Endothelial cell (in vitro differentiated cells): ENCODE data around the gene NCAPG2. TPM values are rescaled to one million over a fixed set of nuclear protein-coding genes. Genes with fewer than 3 reads are reported as not detected.

Experiments used
- DNase-seq: peaks from one replicate; pipeline ENCODE4 v3.0.0; 2021; ENCODE audit warnings: low spot score
- H3K27ac Mint-ChIP-seq: one replicate; pipeline ENCODE4 v1.8.0; 2021; ENCODE audit warnings: mixed read lengths, inconsistent platforms; ENCODE audit not compliant: unreplicated experiment
- H3K27me3 Mint-ChIP-seq: one replicate; pipeline ENCODE4 v1.8.0; 2021; ENCODE audit warnings: mild to moderate bottlenecking, moderate library complexity, mixed read lengths, inconsistent platforms; ENCODE audit not compliant: unreplicated experiment
- H3K36me3 Mint-ChIP-seq: one replicate; pipeline ENCODE4 v1.8.0; 2021; ENCODE audit warnings: mild to moderate bottlenecking, low read depth, mixed read lengths, inconsistent platforms; ENCODE audit not compliant: unreplicated experiment
- H3K4me1 Mint-ChIP-seq: one replicate; pipeline ENCODE4 v1.8.0; 2021; ENCODE audit warnings: mild to moderate bottlenecking, mixed read lengths, inconsistent platforms; ENCODE audit not compliant: unreplicated experiment
- H3K4me3 Mint-ChIP-seq: one replicate; pipeline ENCODE4 v1.8.0; 2021; ENCODE audit warnings: mild to moderate bottlenecking, mixed read lengths, inconsistent platforms; ENCODE audit not compliant: unreplicated experiment
- H3K9me3 Mint-ChIP-seq: one replicate; pipeline ENCODE4 v1.8.0; 2021; ENCODE audit warnings: mixed read lengths, inconsistent platforms; ENCODE audit not compliant: unreplicated experiment
- CTCF ChIP-seq: fragments of 200-600 bp; sonication (generic); IDR thresholded peaks from one replicate; pipeline ENCODE4 v1.5.0; 2021; ENCODE audit warnings: antibody characterized with exemption; ENCODE audit not compliant: unreplicated experiment
- total RNA-seq: library from RNA; stranded (reverse); fragmentation: NEBNext Ultra II Directional; extraction: Animal tissue kit (Norgen Biotek cat#: 25700); gene quantifications from one replicate; pipeline ENCODE4 v1.2.1, GENCODE V29; 2021; ENCODE audit not compliant: unreplicated experiment

The NCAPG2 gene
- total RNA-seq, 1 donor from 2014 or later, result 25.6 TPM

- Mint-ChIP-seq H3K4me1 (no peaks in the 10 kb centered on the region), H3K27me3 (no peaks in the 10 kb centered on the region), H3K36me3 (peaks cover 31% of the 10 kb centered on the region), H3K4me3 (no peak overlapping the region), H3K27ac (no peak overlapping the region), H3K9me3 (no peaks in the 10 kb centered on the region)
- TF ChIP-seq CTCF, result no peak
- no peak for DNase-seq
Measured at GRCh38 chr7:158745057-158745715, 40.6 kb upstream of the NCAPG2 start.

DNA sequence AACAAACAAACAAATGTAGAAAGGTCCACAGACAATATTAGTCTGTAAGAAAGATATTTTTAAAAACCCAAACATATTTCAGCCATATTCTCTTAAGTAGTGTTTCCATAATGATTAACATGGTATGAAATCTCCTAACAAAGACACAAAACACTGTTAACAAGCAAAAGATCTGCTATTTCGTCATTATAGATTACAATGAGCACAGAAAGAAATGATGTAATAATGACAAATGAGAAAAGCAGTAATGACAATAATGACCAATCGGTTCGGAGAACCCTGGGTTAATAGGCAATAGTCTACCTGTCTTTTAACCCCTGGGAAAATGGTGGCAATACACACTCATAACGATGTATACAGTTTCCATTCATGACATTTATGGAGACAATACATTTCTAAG, 39.5 kb upstream of the NCAPG2 start:
- no peak for TF ChIP-seq CTCF
- DNase-seq, result no peak
- Mint-ChIP-seq H3K27me3 (no peaks in the 10 kb centered on the region), H3K36me3 (peaks cover 33% of the 10 kb centered on the region), H3K27ac (no peak overlapping the region), H3K4me3 (no peak overlapping the region), H3K9me3 (no peaks in the 10 kb centered on the region), H3K4me1 (no peaks in the 10 kb centered on the region)

DNA sequence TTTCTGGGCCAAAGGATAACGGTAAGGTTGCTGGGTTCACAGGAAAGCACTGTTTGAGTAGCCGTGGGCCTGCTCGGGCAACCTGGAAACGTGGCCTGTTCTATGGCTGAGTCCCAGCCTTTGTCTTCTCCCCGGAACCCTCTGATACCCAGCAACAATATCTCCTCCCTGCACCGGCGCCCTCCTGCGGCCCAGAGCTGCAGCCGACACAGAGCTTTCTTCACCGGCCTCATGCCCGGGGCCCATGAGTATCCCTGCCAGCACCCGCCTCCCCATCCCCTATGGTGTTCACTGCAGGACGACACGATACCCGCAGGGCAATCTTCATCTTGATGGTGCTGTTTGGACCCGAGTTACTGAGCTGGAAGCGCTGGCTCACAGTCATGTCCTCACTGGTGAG, 38.6 kb upstream of the NCAPG2 start:
- no peak overlapping the region for H3K4me3 Mint-ChIP-seq
- no peaks in the 10 kb centered on the region for H3K9me3 Mint-ChIP-seq
- no peak overlapping the region for H3K27ac Mint-ChIP-seq
- H3K4me1 Mint-ChIP-seq, result no peaks in the 10 kb centered on the region
- no peak for TF ChIP-seq CTCF
- no peaks in the 10 kb centered on the region for H3K27me3 Mint-ChIP-seq
- DNase-seq, result no peak
- H3K36me3 Mint-ChIP-seq, result peaks cover 38% of the 10 kb centered on the region

GRCh38 chr7:158742065-158742821, 37.6 kb upstream of the NCAPG2 start:
- peak overlapping the region; percentile 29 for H3K4me3 Mint-ChIP-seq
- no peaks in the 10 kb centered on the region for H3K4me1 Mint-ChIP-seq
- DNase-seq, result no peak
- peaks cover 33% of the 10 kb centered on the region for H3K36me3 Mint-ChIP-seq
- H3K27me3 Mint-ChIP-seq, result no peaks in the 10 kb centered on the region
- H3K9me3 Mint-ChIP-seq, result no peaks in the 10 kb centered on the region
- TF ChIP-seq CTCF, result no peak
- H3K27ac Mint-ChIP-seq, result no peak overlapping the region

GRCh38 chr7:158741294-158741666, 36.7 kb upstream of the NCAPG2 start:
- peaks cover 29% of the 10 kb centered on the region for H3K36me3 Mint-ChIP-seq
- H3K4me3 Mint-ChIP-seq, result no peak overlapping the region
- no peak for DNase-seq
- no peaks in the 10 kb centered on the region for H3K27me3 Mint-ChIP-seq
- no peaks in the 10 kb centered on the region for H3K4me1 Mint-ChIP-seq
- no peak overlapping the region for H3K27ac Mint-ChIP-seq
- H3K9me3 Mint-ChIP-seq, result no peaks in the 10 kb centered on the region
- no peak for TF ChIP-seq CTCF
